A549 (cell line): ENCODE data around the gene DNAH11.

Experiments
- CEBPB ChIP-seq, 2 experiments: fragments of >200 bp in 1 of 2; sonication (Bioruptor Twin) in 1 of 2; formaldehyde crosslinking in 1 of 2; IDR thresholded peaks; 2 replicates each; pipeline ENCODE4 v1.6.1; 2012 to 2016
- CTCF ChIP-seq: fragments of >200 bp; sonication (Bioruptor Twin); formaldehyde crosslinking; IDR thresholded peaks from 3 replicates; pipeline ENCODE4 v1.5.1; 2016
- E2F6 ChIP-seq: IDR thresholded peaks from 2 replicates; pipeline ENCODE4 v1.6.1; 2012; ENCODE audit warnings: low read depth, borderline replicate concordance
- ELK1 ChIP-seq: fragments of 150-350 bp; IDR thresholded peaks from 2 replicates; pipeline ENCODE4 v1.6.1; 2014; ENCODE audit warnings: low read depth, mild to moderate bottlenecking, low read length
- JUNB ChIP-seq: fragments of >200 bp; sonication (Bioruptor Twin); formaldehyde crosslinking; IDR thresholded peaks from 2 replicates; pipeline ENCODE4 v1.6.1; 2016
- KDM1A ChIP-seq: fragments of 200-600 bp; sonication (generic); IDR thresholded peaks from 2 replicates; pipeline ENCODE4 v1.6.1; 2016; ENCODE audit warnings: low read depth, mild to moderate bottlenecking
- MAX ChIP-seq: IDR thresholded peaks from 2 replicates; pipeline ENCODE4 v1.6.1; 2012
- MYC ChIP-seq: IDR thresholded peaks from 2 replicates; pipeline ENCODE4 v1.6.1; 2012; ENCODE audit warnings: mild to moderate bottlenecking, inconsistent platforms, low read length, improper control_type of control experiment, borderline replicate concordance
- NR3C1 ChIP-seq: fragments of >200 bp; sonication (Bioruptor Twin); formaldehyde crosslinking; IDR thresholded peaks from 3 replicates; pipeline ENCODE4 v1.6.1; 2017
- PHF8 ChIP-seq: fragments of 200-600 bp; sonication (generic); IDR thresholded peaks from 2 replicates; pipeline ENCODE4 v1.6.1; 2016; ENCODE audit warnings: low read depth, mild to moderate bottlenecking, antibody characterized with exemption, moderate library complexity, borderline replicate concordance
- POLR2A ChIP-seq: IDR thresholded peaks from 2 replicates; pipeline ENCODE4 v1.6.1; 2012; ENCODE audit warnings: mild to moderate bottlenecking, low read length
- RAD21 ChIP-seq, 2 experiments: fragments of >200 bp in 1 of 2; sonication (Bioruptor Twin) in 1 of 2; formaldehyde crosslinking in 1 of 2; IDR thresholded peaks in 1 of 2; conservative IDR thresholded peaks in 1 of 2; 2 replicates in 1 of 2; 3 replicates in 1 of 2; pipeline ENCODE4 v1.6.1; 2012 to 2018; ENCODE audit warnings: inconsistent platforms in 1 of 2
- RNF2 ChIP-seq: fragments of 200-600 bp; sonication (generic); IDR thresholded peaks from 2 replicates; pipeline ENCODE4 v1.6.1; 2016; ENCODE audit warnings: low read depth, mild to moderate bottlenecking, antibody characterized with exemption, moderate library complexity, borderline replicate concordance
- SMC3 ChIP-seq: fragments of >200 bp; sonication (Bioruptor Twin); formaldehyde crosslinking; IDR thresholded peaks from 3 replicates; pipeline ENCODE4 v1.6.1; 2018; ENCODE audit warnings: inconsistent platforms

- no peak for TF ChIP-seq SMC3
- TF ChIP-seq NR3C1: no peak
- no peak for TF ChIP-seq POLR2A
- TF ChIP-seq KDM1A: no peak
- no peak for TF ChIP-seq MYC
- no peak for TF ChIP-seq CTCF
- TF ChIP-seq RAD21 (conservative IDR thresholded peaks at IDR 0.05 in 1 of 2, IDR thresholded peaks at IDR 0.05 in 1 of 2): no peak
- TF ChIP-seq ELK1: no peak
- no peak for TF ChIP-seq PHF8
- no peak for TF ChIP-seq CEBPB (IDR thresholded peaks at IDR 0.05)
- no peak for TF ChIP-seq JUNB
- TF ChIP-seq E2F6: no peak
- TF ChIP-seq RNF2: no peak
- no peak for TF ChIP-seq MAX
Observed at GRCh38 chr7:21565614-21566013, 22.8 kb downstream of the DNAH11 start.
